ENCODE results near the gene TCF25. TPM values are rescaled to one million over a fixed set of nuclear protein-coding genes. Genes with fewer than 3 reads are reported as not detected.

Gene TCF25
- total and polyA plus RNA-seq, 2 experiments from 2014 or later: 229 to 300 TPM

GRCh38 chr16:89861648-89862047, 11.7 kb upstream of the TCF25 start:
- Histone ChIP-seq H3K4me3 (no peak overlapping the region), H3K4me1 (ENCODE audit: low read depth) (no peaks in the 10 kb centered on the region), H3K27me3 (no peaks in the 10 kb centered on the region), H3K27ac (no peak overlapping the region), H3K9me3 (ENCODE audit: low read depth) (no peaks in the 10 kb centered on the region), H3K36me3 (no peaks in the 10 kb centered on the region)
- no peak for DNase-seq (ENCODE audit: low read depth in 1 of 2, low spot score in 1 of 2)
- TF ChIP-seq CTCF (IDR thresholded peaks at IDR 0.05; ENCODE audit: low read depth, low read length): no peak

- no peaks in the 10 kb centered on the region for H3K9me3 ChIP-seq (ENCODE audit: low read depth)
- no peaks in the 10 kb centered on the region for H3K27me3 ChIP-seq
- H3K36me3 ChIP-seq: no peaks in the 10 kb centered on the region
- no peak overlapping the region for H3K4me3 ChIP-seq
- no peak for DNase-seq (ENCODE audit: low read depth in 1 of 2, low spot score in 1 of 2)
- no peak for TF ChIP-seq CTCF (IDR thresholded peaks at IDR 0.05; ENCODE audit: low read depth, low read length)
- H3K27ac ChIP-seq: no peak overlapping the region
- no peaks in the 10 kb centered on the region for H3K4me1 ChIP-seq (ENCODE audit: low read depth)
These were observed 10.7 kb upstream of the TCF25 start for GRCh38 chr16:89862732-89863131.

GRCh38 chr16:89863741-89864526, 9.5 kb upstream of the TCF25 start:
- Histone ChIP-seq H3K4me3 (no peak overlapping the region), H3K9me3 (ENCODE audit: low read depth) (no peaks in the 10 kb centered on the region), H3K4me1 (ENCODE audit: low read depth) (no peaks in the 10 kb centered on the region), H3K27ac (no peak overlapping the region), H3K36me3 (no peaks in the 10 kb centered on the region), H3K27me3 (no peaks in the 10 kb centered on the region)
- TF ChIP-seq CTCF (IDR thresholded peaks at IDR 0.05; ENCODE audit: low read depth, low read length): no peak
- peak in 1 of 2 donors; percentile 73 for DNase-seq (ENCODE audit: low read depth in 1 of 2, low spot score in 1 of 2)

- H3K27me3 ChIP-seq: no peaks in the 10 kb centered on the region
- H3K4me1 ChIP-seq (ENCODE audit: low read depth): no peaks in the 10 kb centered on the region
- TF ChIP-seq CTCF (IDR thresholded peaks at IDR 0.05; ENCODE audit: low read depth, low read length): no peak
- no peaks in the 10 kb centered on the region for H3K36me3 ChIP-seq
- H3K4me3 ChIP-seq: no peak overlapping the region
- H3K9me3 ChIP-seq (ENCODE audit: low read depth): no peaks in the 10 kb centered on the region
- no peak overlapping the region for H3K27ac ChIP-seq
- peak in 1 of 2 donors; percentile 21 for DNase-seq (ENCODE audit: low read depth in 1 of 2, low spot score in 1 of 2)
These were observed 8.9 kb upstream of the TCF25 start for GRCh38 chr16:89864527-89864820.

- Histone ChIP-seq H3K27ac (no peak overlapping the region), H3K4me3 (no peak overlapping the region), H3K4me1 (ENCODE audit: low read depth) (no peaks in the 10 kb centered on the region), H3K27me3 (no peaks in the 10 kb centered on the region), H3K36me3 (no peaks in the 10 kb centered on the region), H3K9me3 (ENCODE audit: low read depth) (no peaks in the 10 kb centered on the region)
- no peak for TF ChIP-seq CTCF (IDR thresholded peaks at IDR 0.05; ENCODE audit: low read depth, low read length)
- no peak for DNase-seq (ENCODE audit: low read depth in 1 of 2, low spot score in 1 of 2)
These were observed 5.5 kb upstream of the TCF25 start for GRCh38 chr16:89867918-89868317.
